DMS53 (cell line): ENCODE data around the gene PLXNA4.

Source experiments
- DNase-seq: peaks from one replicate; lab custom pipeline; 2025; lab: John Stamatoyannopoulos, UW

PLXNA4 gene

DNA sequence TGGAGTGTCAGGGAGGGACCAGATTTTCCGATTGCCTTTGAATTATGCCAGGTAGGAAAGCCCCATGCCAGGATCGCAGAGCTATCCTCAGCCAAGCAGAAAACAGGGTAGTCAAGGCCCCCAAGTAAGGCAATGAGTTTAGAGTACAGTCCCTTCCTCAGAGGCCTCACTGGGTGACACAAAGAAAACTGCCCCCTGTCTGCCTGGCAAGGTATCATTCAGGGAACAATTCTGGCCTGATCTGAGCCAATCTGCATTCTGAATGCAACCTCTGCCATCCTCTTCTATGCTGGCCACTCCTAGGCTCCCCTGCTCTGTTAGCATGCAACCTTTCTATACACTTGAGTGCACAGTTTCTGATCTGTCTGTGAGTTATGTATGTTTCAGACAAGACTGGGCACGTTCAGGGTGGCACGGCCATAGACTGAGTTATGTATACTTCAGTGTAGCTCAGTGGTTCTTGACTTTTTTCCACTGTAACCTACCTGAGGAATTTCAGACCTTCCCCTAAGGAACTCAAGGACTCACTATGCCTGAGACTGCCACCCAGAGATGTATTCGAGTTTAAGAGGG lies 336.8 kb downstream of the PLXNA4 start:
- no peak for DNase-seq

DNA sequence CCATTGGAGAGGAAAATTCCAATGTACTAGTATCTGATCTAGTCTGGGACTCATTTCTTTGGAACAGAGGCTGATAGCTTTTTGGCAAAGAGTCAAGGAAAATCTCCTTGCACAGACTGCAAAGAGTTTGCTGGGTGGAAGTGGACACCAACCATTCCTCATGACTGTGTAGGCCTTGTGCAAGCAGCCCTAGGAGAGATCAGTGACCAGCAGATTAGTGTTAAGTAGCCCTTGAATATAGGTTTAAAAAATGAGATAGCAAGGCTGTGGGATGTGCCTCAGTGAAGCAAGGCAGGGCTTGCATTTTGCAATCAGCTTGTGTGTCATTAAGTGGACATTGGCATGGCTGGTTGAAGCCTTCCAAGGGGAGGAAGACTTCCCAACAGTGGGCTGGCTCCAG lies 341.6 kb downstream of the PLXNA4 start:
- no peak for DNase-seq

DNA sequence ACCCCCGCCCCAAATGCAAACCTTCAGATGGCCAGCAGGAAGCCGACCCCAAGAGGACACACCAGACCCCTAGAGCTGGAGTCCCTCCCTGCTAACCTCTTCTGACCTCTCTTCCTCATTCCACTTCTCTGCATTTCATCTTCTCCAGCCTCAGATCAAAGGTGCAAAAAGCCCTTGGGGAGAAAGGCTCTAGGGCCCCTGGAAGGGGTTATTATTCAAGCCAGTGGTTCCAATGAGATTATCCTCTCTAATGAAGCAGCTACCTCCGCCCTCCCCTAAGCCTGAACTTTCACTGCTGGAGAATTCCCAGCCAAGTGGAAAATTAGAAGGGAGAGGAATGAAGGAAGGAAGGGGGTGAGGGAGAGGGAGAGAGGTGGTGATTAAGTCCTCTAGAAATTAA lies 343.9 kb downstream of the PLXNA4 start:
- DNase-seq: no peak

DNA sequence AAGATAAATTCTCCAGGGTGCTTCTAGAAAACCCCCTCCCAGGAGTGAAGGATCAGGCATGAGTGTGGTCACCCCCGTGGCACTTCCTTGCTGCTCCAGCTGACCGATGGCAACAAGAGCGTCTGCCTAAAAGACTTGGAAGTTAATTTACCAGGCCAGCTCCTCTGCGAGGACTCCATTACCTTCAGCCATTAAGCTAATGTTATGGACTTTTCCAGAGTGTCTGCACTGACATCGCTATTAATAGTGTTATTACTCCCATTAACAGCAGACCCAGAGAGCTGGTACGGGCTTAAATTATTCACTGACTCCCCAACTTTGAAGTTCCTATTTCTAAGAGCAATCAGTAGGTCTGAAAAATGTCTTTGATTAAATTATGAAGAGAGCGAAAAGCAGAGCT lies 345.8 kb downstream of the PLXNA4 start:
- DNase-seq: no peak

DNA sequence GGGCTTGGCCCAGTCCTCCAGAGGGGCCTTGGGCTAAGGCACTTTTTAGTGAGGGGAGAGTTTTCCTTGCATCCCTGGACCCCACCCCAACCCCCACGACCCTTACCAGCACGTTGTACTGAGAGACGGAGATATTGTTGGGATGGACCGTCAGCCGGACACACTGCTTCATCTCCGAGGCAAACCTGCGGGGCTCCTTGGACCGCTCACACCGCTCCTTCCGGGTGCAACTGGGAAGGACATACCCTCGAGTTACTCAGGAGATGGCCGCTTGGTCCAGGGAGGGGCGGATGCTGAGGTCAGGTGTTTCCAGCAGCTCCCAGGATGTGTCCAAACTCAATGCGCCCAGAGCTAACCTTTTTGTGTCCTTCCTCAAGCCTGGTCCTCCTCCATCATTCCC lies 348.0 kb downstream of the PLXNA4 start:
- DNase-seq: no peak

DNA sequence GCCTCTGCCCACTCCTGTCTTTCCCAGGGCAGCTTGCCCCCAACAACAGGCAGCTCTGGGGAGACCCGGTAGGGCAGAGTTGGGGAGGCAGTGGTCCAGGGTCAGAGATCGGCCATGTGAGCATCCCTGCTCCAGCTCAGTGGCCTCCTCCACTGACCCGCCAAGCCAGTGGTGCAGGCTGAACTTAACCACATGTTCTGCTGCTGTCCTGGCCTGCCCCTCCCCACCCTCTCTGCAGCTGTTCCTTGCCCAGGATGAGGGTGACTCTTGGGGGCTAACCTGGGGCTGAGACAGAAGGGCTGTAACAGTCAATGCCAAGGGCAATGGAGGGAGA lies 349.3 kb downstream of the PLXNA4 start:
- no peak for DNase-seq

DNA sequence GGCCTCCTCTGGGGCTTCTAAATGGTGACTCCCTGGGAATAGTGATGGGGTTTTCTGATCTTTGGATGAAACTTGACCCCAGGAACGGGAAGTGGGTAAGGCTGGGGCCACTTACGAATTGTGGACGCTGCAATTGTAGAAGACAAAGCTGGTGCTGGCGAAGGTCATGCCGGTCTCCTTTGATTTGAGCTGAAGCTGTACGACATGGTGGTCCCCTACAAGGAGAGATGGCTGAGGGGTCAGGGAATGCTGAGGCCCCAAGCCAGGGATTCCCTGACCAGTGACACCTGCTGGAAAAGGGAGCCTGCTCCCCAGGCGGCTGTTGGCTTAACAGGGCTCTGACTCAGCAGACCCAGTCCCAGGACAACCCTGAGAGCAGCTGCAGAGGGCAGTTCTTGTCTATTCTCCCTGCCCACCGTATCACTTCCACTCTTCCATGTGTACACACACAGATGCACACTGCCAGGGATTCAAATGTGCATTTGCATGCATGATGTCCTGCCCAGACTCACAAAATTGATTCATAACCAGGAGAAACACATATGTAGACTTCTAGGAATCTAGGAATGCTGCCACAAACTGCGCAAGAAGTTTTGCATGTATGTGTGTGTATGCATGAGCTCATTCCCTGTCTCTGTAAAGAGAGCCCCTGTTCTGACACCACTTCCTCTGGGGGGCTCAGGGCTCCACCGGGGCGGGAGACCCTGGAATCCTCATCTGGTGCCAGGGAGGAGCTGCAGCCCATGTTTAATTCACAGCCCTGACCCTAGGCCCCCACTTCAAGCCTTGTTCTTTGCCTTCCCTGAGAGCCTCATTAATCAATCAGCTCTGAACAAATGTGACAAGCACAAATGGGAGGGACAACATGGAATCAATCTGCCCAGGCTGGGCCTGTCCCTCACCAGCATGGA lies 350.0 kb downstream of the PLXNA4 start:
- peak; percentile 49 for DNase-seq

DNA sequence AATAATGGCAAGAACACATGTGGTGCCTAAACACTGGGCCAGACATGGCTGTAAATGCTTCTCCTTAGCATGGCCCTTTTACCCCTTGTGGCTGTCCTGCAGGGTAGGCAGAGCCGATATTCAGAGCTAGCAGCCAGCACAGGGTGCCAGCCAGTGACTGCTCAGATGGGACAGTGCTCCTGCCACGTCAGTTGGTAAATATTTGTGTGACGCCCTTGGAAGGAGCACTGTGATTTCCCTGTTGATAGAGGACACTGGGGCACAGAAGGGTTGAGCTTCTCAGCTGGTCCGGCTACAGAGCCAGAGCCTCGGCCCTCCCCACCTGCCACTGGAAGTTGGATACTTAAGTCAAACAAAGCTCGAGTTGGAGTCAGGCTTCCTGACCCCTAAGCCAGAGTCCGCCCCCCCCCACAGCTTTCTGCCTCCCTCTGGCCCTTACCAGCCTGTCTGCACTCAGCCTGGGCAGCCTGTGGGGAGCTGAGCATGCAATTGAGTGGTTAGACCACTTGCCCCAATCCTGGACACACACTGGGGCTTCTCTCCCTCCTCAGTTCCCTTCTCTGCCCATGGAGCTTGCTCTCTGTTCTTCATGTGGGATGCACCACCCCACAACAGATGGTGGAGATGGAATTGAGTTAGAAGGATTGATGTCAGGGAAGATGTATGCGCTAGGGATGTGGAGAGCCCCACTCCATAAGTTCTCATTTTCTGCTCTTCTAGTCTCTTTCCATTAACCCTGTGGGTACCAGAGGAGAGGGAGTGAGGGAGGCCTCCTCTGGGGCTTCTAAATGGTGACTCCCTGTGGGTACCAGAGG lies 350.8 kb downstream of the PLXNA4 start:
- DNase-seq: peak; percentile 77

DNA sequence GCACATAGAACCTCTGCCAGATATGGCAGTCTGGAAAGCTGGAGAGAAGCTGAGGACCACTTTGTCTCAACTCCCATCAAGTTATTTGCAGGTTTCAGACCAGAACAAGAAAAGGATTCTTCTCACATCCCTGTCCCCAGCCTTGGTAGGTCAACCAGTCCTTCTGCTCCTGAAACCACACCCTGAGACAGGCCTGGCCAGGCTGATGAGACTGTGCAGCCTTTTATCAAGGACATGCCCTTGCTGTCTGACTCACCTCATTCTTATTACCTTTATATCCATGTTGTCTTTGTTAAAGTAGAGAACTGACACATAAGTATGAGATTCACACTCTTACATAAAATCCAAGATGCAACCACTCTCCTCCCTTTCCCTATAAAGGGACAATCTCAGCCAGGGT lies 354.9 kb downstream of the PLXNA4 start:
- peak; percentile 21 for DNase-seq

DNA sequence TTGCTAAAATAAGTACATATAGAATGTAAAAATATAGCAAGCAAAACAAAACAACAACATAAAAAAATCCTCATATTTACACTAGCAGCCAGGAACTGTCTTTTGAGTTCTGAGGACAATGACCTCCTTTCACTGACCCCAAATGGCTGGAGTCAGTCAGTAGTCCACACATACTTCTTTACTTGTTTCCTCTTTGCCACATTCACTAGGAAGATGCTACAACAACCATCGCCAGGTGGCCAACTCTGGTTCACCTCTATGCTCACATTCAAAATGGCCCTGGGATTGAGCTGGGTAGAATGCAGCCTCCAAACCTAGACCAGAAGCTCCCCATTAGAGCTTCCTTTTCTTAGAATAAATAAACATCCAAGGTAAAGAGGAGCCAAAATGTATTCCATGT lies 356.2 kb downstream of the PLXNA4 start:
- DNase-seq: no peak

DNA sequence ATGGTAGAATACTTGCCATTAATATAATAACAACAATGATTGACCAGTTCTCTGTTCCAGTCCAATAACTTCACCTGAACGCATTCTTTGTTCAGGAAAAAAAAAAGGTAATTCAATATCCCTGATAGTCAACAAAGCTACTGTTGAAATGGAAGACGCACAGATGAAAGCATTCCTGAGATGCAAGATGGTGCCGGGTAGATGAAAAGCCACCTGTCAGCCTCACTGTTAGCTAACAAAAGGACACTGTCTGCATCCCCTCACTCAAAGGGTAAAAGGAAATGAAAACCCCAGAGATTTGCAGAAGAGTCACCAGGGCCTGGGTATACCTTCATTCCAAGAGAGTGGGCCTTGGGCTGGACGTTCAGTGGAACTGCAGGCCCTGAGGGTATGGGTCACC lies 357.4 kb downstream of the PLXNA4 start:
- peak; percentile 81 for DNase-seq

DNA sequence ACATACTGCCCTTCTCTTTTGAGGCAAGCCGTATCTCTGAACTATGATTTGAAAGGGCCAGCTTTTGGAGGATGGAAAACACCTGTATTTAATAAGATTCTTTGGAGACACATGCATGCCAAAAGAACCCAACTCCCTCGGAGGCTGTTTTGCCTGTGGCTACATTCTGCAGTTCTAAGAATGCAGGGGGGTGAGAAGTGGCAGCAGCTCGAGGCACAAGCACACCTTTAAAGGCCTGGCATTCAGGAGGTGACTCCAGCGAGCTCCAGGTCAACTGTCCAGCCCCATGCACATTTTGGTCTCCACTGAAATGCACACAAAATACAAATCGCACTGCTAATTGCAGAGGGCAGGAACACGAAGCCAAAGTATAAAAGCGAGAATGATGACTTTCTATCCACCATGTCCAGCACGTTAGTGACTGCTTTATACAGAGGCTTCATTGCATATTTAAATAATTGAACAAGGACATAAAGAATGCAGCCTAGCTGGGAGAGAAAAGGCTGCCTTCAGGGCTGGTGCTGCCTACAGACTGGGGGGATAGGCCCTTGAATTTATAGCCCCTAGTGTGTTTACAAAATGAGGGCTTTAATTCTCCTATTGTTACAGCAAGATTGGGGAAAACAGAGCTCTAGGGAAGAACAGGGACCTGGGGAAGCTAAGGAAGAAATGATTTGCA lies 359.3 kb downstream of the PLXNA4 start:
- no peak for DNase-seq

DNA sequence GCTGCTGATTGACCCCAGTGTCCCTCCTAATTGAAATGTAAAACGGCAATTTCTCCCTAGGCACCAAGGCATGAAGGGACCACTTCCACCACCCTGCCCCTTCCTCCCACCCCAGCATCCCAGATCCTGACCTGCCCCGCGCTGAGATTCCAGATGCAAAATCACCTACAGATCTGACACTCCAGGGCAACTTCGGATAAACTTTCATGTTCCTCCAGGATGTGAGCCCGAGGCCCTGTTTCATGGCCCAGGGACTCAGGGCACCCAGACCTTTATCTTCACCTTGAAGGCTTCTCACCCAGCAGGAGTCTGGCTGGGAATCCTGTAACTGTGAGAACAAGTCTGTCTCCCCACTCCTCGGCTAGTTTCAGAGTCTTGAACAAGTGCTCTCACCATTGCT lies 361.8 kb downstream of the PLXNA4 start:
- DNase-seq: no peak

DNA sequence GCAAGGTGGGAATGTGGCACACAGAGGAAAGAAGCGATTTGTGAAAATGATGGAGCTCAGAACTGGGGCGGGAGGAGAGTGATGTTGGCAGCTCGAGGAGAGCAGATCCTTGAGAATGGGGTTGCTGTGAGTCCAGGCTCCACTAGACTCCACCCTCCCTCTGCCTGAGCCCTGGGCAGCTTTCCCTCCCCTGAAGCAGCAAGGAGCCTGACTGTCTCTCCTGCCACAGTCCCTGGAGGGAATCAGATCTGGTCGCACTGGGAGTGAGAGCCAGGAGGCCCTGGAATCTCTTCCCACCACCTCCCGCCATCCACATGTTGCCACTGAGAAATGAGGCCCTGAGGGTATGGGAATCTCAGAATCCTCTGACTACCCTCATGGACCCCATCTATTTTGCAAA lies 362.7 kb downstream of the PLXNA4 start:
- DNase-seq: no peak

DNA sequence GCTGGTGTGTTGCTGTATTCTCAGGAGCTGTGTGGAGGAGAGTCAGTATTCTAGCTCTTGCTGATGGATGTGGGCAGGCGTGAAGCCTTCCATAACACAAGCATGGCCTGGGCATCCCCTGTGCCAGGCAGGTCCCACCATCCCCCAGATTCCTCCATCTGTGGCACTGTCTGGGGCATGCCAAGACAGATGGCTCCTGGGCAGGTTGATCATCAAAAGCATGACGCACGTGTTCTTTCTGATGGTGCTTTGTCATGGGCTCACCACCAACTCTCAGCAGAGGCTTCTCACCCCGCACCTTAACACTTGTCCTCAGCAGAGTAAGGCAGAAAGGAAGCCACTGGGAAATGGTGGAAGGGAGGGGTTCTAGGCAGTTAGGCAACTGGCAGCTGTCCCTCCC lies 364.3 kb downstream of the PLXNA4 start:
- DNase-seq: no peak

DNA sequence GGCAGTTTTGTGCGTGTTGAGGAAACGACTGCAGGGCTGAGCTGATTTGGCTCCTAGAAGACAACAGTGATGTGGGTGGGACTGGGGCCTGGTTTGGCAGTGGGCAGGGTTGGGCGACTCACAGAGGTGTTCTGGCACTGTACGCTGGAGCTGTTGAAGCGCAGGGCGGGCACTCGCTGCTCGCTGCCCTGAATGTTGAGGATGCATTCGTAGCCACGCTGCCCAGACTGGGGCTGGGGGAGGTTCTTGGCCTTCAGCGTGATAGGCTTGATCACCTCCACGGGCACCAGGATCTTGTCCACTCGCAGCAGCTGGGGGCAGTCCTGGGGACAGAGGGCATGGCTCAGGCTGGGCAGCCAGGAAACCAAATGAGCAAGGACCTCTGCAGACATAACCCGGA lies 365.4 kb downstream of the PLXNA4 start:
- DNase-seq: no peak

DNA sequence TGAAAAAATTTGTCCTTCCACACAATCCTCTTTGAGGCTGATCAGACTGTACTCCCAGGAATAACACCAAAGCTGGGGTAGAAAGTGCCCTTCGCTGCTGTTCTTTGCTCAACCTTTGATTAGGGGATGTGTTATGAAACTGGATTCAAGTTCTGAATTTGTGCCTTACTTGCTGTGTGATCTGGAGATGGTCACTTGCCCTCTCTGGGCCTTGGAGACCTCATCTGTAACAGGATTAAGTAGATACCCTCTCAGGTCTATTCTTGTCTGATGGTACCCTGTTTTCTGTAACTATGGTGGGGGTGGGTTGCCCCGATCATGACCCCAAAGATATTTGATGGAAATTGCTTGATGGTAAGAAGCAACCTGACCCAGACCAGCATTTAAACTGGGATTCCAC lies 368.5 kb downstream of the PLXNA4 start:
- DNase-seq: no peak

DNA sequence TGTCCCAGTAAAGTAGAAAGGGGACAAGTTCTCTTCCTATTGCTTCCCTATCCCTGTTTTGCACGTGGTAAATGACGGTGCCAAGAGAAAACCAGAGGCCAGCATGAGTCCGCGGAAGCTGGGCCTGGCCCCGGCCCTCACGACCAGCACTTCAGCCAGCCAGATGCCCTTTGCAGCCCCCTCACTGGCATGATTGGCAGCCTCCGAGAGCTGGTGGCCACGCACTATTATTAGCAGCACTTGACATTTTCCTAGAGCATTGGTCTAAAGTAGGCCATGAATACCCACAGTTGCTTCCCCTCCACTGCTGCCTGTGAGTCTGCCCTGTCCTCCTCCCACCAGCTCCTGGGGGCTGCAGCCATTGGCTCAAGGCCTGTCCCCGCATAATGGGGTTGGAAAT lies 369.1 kb downstream of the PLXNA4 start:
- no peak for DNase-seq

DNA sequence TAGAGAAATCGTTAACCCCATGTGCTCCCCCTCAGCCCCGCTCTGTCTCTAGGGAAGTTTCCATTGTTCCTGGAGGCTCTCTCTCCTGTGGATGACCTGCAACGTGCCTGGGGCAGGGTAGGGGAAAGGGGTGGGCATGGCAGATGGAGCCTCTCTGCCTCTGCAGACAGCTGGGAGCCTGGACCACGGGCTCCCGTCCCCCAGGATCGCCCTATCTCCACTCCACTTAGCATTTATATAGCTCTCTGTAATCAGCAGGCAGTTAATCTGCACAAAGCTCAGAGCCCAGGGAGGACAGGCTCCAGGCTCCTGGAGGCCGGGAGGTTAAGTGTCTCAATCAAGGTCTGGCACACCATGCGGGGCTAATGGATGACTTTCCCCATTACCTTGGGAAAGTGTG lies 369.7 kb downstream of the PLXNA4 start:
- no peak for DNase-seq

DNA sequence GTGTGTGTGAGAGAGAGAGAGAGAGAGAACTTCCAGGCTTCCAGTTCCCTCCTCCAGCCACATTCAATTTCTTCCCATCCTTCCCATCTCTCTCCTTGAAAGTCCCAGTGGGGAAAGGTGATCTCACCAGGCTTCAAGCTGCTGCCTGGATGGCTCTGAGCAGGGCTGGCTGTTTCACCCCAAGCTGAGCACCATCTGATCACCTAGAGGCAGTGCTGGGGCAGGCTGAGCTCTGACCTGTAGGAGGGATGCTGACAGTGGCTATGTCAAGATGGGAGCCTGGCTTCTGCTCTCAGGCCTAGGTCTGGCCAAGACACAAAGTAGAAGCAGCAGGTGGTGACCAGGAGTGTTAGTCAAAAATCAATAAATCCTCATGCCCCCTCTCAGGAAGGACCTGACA lies 370.8 kb downstream of the PLXNA4 start:
- DNase-seq: no peak

DNA sequence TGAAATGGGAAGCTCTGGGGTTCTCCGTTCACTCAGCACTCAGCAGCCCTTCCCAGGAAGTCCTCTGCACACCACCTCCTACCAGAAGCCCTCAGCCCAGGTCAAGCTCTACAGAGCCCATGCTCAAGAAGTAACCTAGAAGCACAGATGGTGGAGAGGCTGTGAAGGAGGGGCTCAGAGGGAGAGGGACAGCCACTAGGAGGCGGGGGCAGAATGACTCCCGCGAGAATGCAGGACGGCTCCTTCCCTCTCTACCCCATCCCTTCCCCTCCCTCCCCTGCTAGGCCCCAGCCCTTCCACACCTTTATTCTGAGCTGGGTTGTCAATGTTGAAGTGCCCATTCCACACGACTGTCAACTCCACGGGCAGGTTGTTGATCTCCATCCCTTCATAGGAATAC lies 373.2 kb downstream of the PLXNA4 start:
- DNase-seq: no peak

DNA sequence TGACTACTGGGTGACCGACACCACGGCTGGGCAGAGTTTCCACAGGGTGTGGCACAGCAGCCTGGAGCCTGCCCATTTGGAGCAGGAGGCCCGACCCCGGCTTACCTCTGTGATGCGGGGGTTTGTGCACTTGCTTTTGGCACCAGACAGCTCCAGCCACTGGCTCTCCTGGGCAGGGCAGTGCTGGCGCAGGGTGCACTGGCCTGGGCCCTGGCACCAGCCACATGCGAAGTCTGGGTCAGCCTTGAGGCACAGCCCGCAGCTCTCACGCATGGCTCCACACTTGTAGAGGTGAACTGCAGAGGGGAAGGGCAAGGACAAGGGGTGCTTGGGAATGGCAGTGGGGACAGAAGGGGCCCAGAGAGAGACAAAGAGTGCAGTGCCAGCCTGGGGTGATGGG lies 373.7 kb downstream of the PLXNA4 start:
- no peak for DNase-seq

DNA sequence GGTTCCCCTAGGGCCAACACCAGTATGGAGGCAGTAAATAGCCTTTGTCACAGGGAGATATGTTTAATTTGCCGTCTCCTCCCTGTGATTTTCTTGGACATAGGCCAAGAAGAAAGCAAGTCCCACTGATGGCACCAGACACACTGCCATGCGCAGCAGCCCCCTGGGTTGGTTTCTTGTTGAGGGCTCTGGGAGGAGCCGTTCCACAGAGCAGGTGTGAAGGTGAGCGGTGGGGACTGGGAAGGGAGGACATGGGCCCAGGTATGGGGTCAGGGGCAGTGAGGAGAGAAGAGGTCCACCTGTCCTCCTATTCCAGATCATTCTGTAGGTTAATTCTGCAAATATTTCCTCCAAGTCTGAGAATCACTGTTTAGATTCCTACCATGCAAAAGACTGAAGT lies 376.1 kb downstream of the PLXNA4 start:
- no peak for DNase-seq
